B cell (primary cell): Measurements from ENCODE around the gene MYH14.

ENCODE experiments used
- EZH2 ChIP-seq: IDR thresholded peaks from 2 replicates; pipeline ENCODE4 v1.6.1; 2012; ENCODE audit warnings: borderline replicate concordance, low read depth, mild to moderate bottlenecking, moderate library complexity, low read length; ENCODE audit not compliant: insufficient read depth, poor library complexity, severe bottlenecking
- TF ChIP-seq, protein P1 (sequence below): fragments of 200-600 bp; IDR thresholded peaks from one replicate; pipeline ENCODE4 v1.8.0; 2022; ENCODE audit warnings: antibody characterized with exemption, mild to moderate bottlenecking

GRCh38 chr19:50257141-50257540 lies 53.7 kb downstream of the MYH14 start:
- no peak for TF ChIP-seq EZH2
- TF ChIP-seq, protein P1, sequence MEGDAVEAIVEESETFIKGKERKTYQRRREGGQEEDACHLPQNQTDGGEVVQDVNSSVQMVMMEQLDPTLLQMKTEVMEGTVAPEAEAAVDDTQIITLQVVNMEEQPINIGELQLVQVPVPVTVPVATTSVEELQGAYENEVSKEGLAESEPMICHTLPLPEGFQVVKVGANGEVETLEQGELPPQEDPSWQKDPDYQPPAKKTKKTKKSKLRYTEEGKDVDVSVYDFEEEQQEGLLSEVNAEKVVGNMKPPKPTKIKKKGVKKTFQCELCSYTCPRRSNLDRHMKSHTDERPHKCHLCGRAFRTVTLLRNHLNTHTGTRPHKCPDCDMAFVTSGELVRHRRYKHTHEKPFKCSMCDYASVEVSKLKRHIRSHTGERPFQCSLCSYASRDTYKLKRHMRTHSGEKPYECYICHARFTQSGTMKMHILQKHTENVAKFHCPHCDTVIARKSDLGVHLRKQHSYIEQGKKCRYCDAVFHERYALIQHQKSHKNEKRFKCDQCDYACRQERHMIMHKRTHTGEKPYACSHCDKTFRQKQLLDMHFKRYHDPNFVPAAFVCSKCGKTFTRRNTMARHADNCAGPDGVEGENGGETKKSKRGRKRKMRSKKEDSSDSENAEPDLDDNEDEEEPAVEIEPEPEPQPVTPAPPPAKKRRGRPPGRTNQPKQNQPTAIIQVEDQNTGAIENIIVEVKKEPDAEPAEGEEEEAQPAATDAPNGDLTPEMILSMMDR: no peak
